A673 (cell line): ENCODE data around the gene FAM227B. TPM values are rescaled to one million over a fixed set of nuclear protein-coding genes. Genes with fewer than 3 reads are reported as not detected.

Experiments used
- BruUV-seq: library from RNA; stranded (reverse); fragments of 400-500 nt; replicated peaks from 2 replicates; lab custom pipeline; 2021; lab: Mats Ljungman, UMichigan
- CTCF ChIA-PET: fragments of 300-600 bp; sonication (Branson Sonifier 250); formaldehyde crosslinking; loops from one replicate; lab custom pipeline; 2022; ENCODE audit warnings: antibody characterized with exemption; lab: Charles Lee
- POLR2A ChIA-PET: fragments of 300-600 bp; sonication (Branson Sonifier 250); formaldehyde crosslinking; loops from one replicate; lab custom pipeline; 2022; ENCODE audit warnings: antibody characterized with exemption; ENCODE audit not compliant: low non-redundant PET; lab: Charles Lee
- DNase-seq: peaks from one replicate; pipeline ENCODE4 v3.0.0-alpha.2; 2015; ENCODE audit warnings: low spot score
- H3K27ac ChIP-seq: fragments of 200-600 bp; sonication (generic); 2 replicates; pipeline ENCODE4 v1.5.1; 2016; ENCODE audit warnings: mixed run types, low read depth, mild to moderate bottlenecking, mixed read lengths, antibody characterized with exemption, low read length; ENCODE audit not compliant: poor library complexity, severe bottlenecking
- H3K27me3 ChIP-seq: fragments of 200-600 bp; sonication (generic); replicated peaks from 2 replicates; pipeline ENCODE4 v1.6.1; 2017; ENCODE audit warnings: mixed run types, low read depth, mild to moderate bottlenecking, mixed read lengths, antibody characterized with exemption, low read length; ENCODE audit not compliant: insufficient read depth, poor library complexity
- H3K36me3 ChIP-seq: fragments of 200-600 bp; sonication (generic); 2 replicates; pipeline ENCODE4 v1.6.1; 2016; ENCODE audit warnings: mixed run types, mild to moderate bottlenecking, mixed read lengths, antibody characterized with exemption, low read length; ENCODE audit not compliant: insufficient read depth, poor library complexity, severe bottlenecking
- H3K4me1 ChIP-seq: fragments of 200-600 bp; sonication (generic); 2 replicates; pipeline ENCODE4 v1.6.1; 2017; ENCODE audit warnings: mixed run types, mild to moderate bottlenecking, mixed read lengths, antibody characterized with exemption, low read length; ENCODE audit not compliant: insufficient read depth, poor library complexity, severe bottlenecking
- H3K4me3 ChIP-seq: fragments of 200-600 bp; sonication (generic); 2 replicates; pipeline ENCODE4 v1.5.1; 2016; ENCODE audit warnings: low read depth, mixed run types, mild to moderate bottlenecking, mixed read lengths, low read length; ENCODE audit not compliant: poor library complexity, severe bottlenecking
- H3K9me3 ChIP-seq: fragments of 200-600 bp; sonication (generic); 2 replicates; pipeline ENCODE4 v1.6.1; 2016; ENCODE audit warnings: mixed run types, low read depth, mild to moderate bottlenecking, mixed read lengths, antibody characterized with exemption, low read length; ENCODE audit not compliant: poor library complexity, severe bottlenecking
- EZH2 ChIP-seq: fragments of 200-600 bp; sonication (generic); IDR thresholded peaks from 2 replicates; pipeline ENCODE4 v1.6.1; 2017; ENCODE audit warnings: borderline replicate concordance, low read depth, mild to moderate bottlenecking, mixed read lengths, antibody characterized with exemption, low read length; ENCODE audit not compliant: poor library complexity, severe bottlenecking
- intact Hi-C: fragments of 100-400 bp; cut with micrococcal nuclease; formaldehyde crosslinking; loops from one replicate; pipeline ENCODE4 v1.10.0; 2022; ENCODE audit not compliant: unreplicated experiment
- total RNA-seq: library from RNA; stranded (reverse); gene quantifications from 2 replicates; pipeline ENCODE4 v1.2.3, GENCODE V29; 2021
- TF ChIP-seq, protein P1 (sequence below): fragments of 300-800, 200-600 bp; sonication (generic); conservative IDR thresholded peaks from 2 replicates; pipeline ENCODE4 v1.5.1; 2017; ENCODE audit warnings: low read depth, mild to moderate bottlenecking, antibody characterized with exemption, low read length, moderate library complexity, mixed read lengths

Gene FAM227B
- total RNA-seq, 1 experiment from 2014 or later = 2.3 TPM

GRCh38 chr15:49290191-49290590, 330.4 kb downstream of the FAM227B start:
- Histone ChIP-seq H3K27ac (no peak overlapping the region), H3K9me3 (no peaks in the 10 kb centered on the region), H3K36me3 (no peaks in the 10 kb centered on the region), H3K27me3 (no peaks in the 10 kb centered on the region), H3K4me1 (peaks cover 13% of the 10 kb centered on the region), H3K4me3 (no peak overlapping the region)
- intact Hi-C loops = no loop called here
- ChIA-PET POLR2A (no interaction called here), CTCF (no interaction called here)
- no TSS peak for BruUV-seq
- no peak for DNase-seq
- no peak for TF ChIP-seq EZH2
- TF ChIP-seq, protein P1, sequence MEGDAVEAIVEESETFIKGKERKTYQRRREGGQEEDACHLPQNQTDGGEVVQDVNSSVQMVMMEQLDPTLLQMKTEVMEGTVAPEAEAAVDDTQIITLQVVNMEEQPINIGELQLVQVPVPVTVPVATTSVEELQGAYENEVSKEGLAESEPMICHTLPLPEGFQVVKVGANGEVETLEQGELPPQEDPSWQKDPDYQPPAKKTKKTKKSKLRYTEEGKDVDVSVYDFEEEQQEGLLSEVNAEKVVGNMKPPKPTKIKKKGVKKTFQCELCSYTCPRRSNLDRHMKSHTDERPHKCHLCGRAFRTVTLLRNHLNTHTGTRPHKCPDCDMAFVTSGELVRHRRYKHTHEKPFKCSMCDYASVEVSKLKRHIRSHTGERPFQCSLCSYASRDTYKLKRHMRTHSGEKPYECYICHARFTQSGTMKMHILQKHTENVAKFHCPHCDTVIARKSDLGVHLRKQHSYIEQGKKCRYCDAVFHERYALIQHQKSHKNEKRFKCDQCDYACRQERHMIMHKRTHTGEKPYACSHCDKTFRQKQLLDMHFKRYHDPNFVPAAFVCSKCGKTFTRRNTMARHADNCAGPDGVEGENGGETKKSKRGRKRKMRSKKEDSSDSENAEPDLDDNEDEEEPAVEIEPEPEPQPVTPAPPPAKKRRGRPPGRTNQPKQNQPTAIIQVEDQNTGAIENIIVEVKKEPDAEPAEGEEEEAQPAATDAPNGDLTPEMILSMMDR = no peak

GRCh38 chr15:49288391-49288790, 332.2 kb downstream of the FAM227B start:
- intact Hi-C loops = no loop called here
- POLR2A ChIA-PET = no interaction called here
- no peak for DNase-seq
- Histone ChIP-seq H3K4me1 (peaks cover 13% of the 10 kb centered on the region), H3K27ac (no peak overlapping the region), H3K4me3 (no peak overlapping the region), H3K9me3 (no peaks in the 10 kb centered on the region), H3K36me3 (no peaks in the 10 kb centered on the region), H3K27me3 (no peaks in the 10 kb centered on the region)
- no peak for TF ChIP-seq EZH2
- TF ChIP-seq, protein P1 = no peak
- CTCF ChIA-PET = no interaction called here
- BruUV-seq = no TSS peak

GRCh38 chr15:49287481-49287880, 333.1 kb downstream of the FAM227B start:
- Histone ChIP-seq H3K27ac (no peak overlapping the region), H3K36me3 (no peaks in the 10 kb centered on the region), H3K27me3 (no peaks in the 10 kb centered on the region), H3K4me3 (no peak overlapping the region), H3K9me3 (no peaks in the 10 kb centered on the region), H3K4me1 (peaks cover 13% of the 10 kb centered on the region)
- DNase-seq = no peak
- no TSS peak for BruUV-seq
- intact Hi-C loops = no loop called here
- TF ChIP-seq, protein P1 = no peak
- TF ChIP-seq EZH2 = no peak
- ChIA-PET POLR2A (interaction anchor here (0.6 kb wide), 1 partner anchor 999 kb away, joined by 4 read pairs; no protein-coding TSS in a partner anchor), CTCF (no interaction called here)
